ENCODE measurements around the gene RUFY4. TPM values are rescaled to one million over a fixed set of nuclear protein-coding genes. Genes with fewer than 3 reads are reported as not detected.

Gene RUFY4
- total RNA-seq, 1 experiment from 2014 or later: 1.3 TPM

DNA sequence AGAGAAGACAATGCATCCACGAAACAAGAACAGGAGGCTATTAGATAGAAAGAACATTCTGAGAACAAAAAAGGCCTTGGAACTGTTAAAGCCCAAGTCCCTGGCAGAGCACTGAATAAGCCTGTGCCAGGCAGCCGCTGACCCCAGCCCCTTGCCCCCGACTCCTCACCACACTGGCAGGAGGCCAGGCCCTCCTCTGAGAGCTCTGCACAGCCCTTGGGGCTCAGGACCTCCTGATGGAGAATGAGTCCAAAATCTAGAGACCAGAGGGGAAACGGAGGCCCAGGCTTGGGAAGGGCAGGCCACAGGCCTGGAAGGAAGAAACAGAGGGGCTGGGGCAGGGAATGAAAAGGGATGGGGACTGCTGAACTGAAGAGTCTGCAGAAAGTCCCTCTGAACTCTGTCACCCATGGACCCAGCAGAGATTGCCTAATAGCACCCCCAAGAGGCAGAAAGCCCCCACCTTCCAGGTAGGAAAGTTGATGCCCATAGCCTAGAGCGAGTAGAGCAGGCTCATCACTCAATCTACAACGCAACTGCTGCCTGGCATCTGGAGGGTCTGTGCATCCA is 48.0 kb upstream of the RUFY4 start:
- peaks cover 31% of the 10 kb centered on the region for H3K4me1 ChIP-seq (ENCODE audit: insufficient read depth, low read length, poor library complexity, severe bottlenecking)
- ChIA-PET POLR2A (ENCODE audit: low non-redundant PET) (no interaction called here), CTCF (no interaction called here)
- TF ChIP-seq, protein P1, sequence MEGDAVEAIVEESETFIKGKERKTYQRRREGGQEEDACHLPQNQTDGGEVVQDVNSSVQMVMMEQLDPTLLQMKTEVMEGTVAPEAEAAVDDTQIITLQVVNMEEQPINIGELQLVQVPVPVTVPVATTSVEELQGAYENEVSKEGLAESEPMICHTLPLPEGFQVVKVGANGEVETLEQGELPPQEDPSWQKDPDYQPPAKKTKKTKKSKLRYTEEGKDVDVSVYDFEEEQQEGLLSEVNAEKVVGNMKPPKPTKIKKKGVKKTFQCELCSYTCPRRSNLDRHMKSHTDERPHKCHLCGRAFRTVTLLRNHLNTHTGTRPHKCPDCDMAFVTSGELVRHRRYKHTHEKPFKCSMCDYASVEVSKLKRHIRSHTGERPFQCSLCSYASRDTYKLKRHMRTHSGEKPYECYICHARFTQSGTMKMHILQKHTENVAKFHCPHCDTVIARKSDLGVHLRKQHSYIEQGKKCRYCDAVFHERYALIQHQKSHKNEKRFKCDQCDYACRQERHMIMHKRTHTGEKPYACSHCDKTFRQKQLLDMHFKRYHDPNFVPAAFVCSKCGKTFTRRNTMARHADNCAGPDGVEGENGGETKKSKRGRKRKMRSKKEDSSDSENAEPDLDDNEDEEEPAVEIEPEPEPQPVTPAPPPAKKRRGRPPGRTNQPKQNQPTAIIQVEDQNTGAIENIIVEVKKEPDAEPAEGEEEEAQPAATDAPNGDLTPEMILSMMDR (conservative IDR thresholded peaks at IDR 0.05; ENCODE audit: low read depth, low read length): no peak
- no peak for TF ChIP-seq EZH2 (IDR thresholded peaks at IDR 0.05; ENCODE audit: borderline replicate concordance, low read depth, low read length, poor library complexity, severe bottlenecking)
- intact Hi-C loops (cut with micrococcal nuclease; ENCODE audit: unreplicated experiment): no loop called here
- DNase-seq (ENCODE audit: low spot score): no peak
- H3K27me3 ChIP-seq (replicated peaks; ENCODE audit: insufficient read depth, low read depth, low read length, poor library complexity): no peaks in the 10 kb centered on the region
- no peaks in the 10 kb centered on the region for H3K36me3 ChIP-seq (ENCODE audit: insufficient read depth, low read length, poor library complexity, severe bottlenecking)
- no peaks in the 10 kb centered on the region for H3K9me3 ChIP-seq (ENCODE audit: low read depth, low read length, poor library complexity, severe bottlenecking)
- H3K4me3 ChIP-seq (ENCODE audit: low read depth, low read length, poor library complexity, severe bottlenecking): no peak overlapping the region
- H3K27ac ChIP-seq (ENCODE audit: low read depth, low read length, poor library complexity, severe bottlenecking): no peak overlapping the region
- BruUV-seq (replicated peaks): no TSS peak

DNA sequence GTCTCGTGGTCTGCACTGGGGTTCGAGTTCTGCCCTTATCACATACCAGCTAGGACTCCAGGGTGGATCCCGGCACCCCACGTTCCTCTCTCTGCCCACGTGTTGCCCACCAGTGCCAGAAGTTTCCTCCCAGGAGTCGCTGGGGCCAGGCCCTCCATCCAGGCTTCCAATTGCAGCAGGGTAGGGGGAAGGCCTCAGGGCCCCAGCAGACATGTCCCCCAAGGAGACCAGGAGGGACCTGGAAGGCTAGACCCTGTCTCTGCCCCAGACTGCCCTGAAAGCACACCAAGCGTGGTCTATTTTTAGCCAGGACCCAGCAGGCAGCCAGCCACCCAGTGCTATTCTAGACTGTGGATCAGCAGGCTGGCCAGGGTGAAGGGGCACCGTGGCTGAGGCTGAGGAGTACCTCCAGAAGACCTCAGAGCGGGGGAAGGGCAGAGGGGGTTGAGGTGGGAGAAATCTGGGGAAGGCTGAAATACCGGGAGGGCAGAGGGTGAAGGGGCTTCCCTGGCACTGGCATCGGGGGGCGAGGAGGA is 47.4 kb upstream of the RUFY4 start:
- H3K36me3 ChIP-seq (ENCODE audit: insufficient read depth, low read length, poor library complexity, severe bottlenecking): no peaks in the 10 kb centered on the region
- no peak for DNase-seq (ENCODE audit: low spot score)
- no peaks in the 10 kb centered on the region for H3K27me3 ChIP-seq (replicated peaks; ENCODE audit: insufficient read depth, low read depth, low read length, poor library complexity)
- intact Hi-C loops (cut with micrococcal nuclease; ENCODE audit: unreplicated experiment): no loop called here
- ChIA-PET CTCF (no interaction called here), POLR2A (ENCODE audit: low non-redundant PET) (no interaction called here)
- no peak for TF ChIP-seq EZH2 (IDR thresholded peaks at IDR 0.05; ENCODE audit: borderline replicate concordance, low read depth, low read length, poor library complexity, severe bottlenecking)
- TF ChIP-seq, protein P1 (conservative IDR thresholded peaks at IDR 0.05; ENCODE audit: low read depth, low read length): no peak
- peaks cover 26% of the 10 kb centered on the region for H3K4me1 ChIP-seq (ENCODE audit: insufficient read depth, low read length, poor library complexity, severe bottlenecking)
- H3K9me3 ChIP-seq (ENCODE audit: low read depth, low read length, poor library complexity, severe bottlenecking): no peaks in the 10 kb centered on the region
- no peak overlapping the region for H3K4me3 ChIP-seq (ENCODE audit: low read depth, low read length, poor library complexity, severe bottlenecking)
- no peak overlapping the region for H3K27ac ChIP-seq (ENCODE audit: low read depth, low read length, poor library complexity, severe bottlenecking)
- BruUV-seq (replicated peaks): no TSS peak

DNA sequence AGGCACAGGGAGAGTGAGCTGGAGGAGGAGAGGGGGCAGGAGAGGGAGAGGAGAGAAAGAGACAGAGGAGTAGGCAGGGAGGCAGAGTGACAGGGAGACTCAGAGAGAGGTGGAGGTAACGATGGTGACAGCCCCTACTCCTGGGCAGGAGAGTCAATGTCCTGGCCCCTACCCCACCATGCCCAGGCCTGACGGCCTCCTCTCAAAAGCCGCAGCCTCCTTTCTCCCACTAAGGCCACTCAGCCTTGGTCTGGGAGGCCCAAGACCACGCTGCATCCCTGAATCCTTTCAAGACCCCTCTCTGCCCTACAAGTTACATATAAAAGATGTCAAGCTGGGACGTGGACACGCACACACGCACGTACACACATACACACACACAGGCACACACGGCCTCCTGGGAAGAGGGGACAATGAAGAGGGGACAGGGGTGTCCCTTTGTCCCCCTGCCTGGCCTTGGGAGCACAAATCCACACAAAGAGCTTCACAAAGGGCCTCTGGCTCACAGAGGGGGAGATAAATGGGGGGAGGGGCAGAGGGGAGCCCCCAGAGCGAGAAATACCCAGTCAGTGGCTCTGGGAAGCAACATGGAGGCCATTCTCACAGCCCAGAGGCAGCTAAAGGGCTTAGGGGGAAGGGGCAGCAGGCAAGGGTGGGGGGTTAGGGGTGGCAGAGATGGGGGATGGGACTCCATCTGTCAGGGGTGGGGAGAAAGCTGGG is 46.8 kb upstream of the RUFY4 start:
- H3K27ac ChIP-seq (ENCODE audit: low read depth, low read length, poor library complexity, severe bottlenecking): no peak overlapping the region
- no peak overlapping the region for H3K4me3 ChIP-seq (ENCODE audit: low read depth, low read length, poor library complexity, severe bottlenecking)
- TF ChIP-seq EZH2 (IDR thresholded peaks at IDR 0.05; ENCODE audit: borderline replicate concordance, low read depth, low read length, poor library complexity, severe bottlenecking): no peak
- TF ChIP-seq, protein P1 (conservative IDR thresholded peaks at IDR 0.05; ENCODE audit: low read depth, low read length): no peak
- ChIA-PET CTCF (no interaction called here), POLR2A (ENCODE audit: low non-redundant PET) (interaction anchor here (0.6 kb wide), 1 partner anchor 42 kb away, joined by 8 read pairs; no protein-coding TSS in a partner anchor)
- peaks cover 19% of the 10 kb centered on the region for H3K4me1 ChIP-seq (ENCODE audit: insufficient read depth, low read length, poor library complexity, severe bottlenecking)
- BruUV-seq (replicated peaks): no TSS peak
- no peaks in the 10 kb centered on the region for H3K36me3 ChIP-seq (ENCODE audit: insufficient read depth, low read length, poor library complexity, severe bottlenecking)
- no peaks in the 10 kb centered on the region for H3K9me3 ChIP-seq (ENCODE audit: low read depth, low read length, poor library complexity, severe bottlenecking)
- intact Hi-C loops (cut with micrococcal nuclease; ENCODE audit: unreplicated experiment): no loop called here
- no peak for DNase-seq (ENCODE audit: low spot score)
- no peaks in the 10 kb centered on the region for H3K27me3 ChIP-seq (replicated peaks; ENCODE audit: insufficient read depth, low read depth, low read length, poor library complexity)
